ENCODE results near the gene RASSF6. TPM values are rescaled to one million over a fixed set of nuclear protein-coding genes. Genes with fewer than 3 reads are reported as not detected.

Gene RASSF6
- total and polyA plus RNA-seq, 2 of the 8 experiments (the other 6 are each of a cell fraction or from before 2014, with no cell fraction given): 0.03 to 0.28 TPM

DNA sequence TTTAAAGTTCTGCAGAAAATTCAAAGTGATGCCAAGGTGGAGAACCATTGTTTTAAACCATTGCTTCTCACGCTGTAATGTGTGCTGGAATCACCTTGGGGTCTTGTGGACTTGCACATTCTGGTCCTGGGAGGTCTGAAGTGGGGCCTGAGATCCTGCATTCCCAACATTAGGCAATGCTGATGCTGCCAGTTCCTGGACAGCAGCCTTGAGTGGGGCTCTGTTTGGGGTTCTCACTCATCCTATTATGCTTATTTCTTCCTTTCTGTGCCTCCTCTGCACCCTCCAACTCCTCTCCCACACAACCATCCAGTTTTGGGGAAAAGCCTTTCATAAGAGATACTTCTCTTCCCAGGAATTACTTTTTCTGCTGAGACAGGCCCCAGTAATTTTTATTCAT lies 44.2 kb upstream of the RASSF6 start:
- Histone ChIP-seq H4K5ac (ENCODE audit: insufficient read length, low read depth, low read length) (no peak overlapping the region), H2BK120ac (replicated peaks; ENCODE audit: low read depth, low read length) (no peak overlapping the region), H3K27ac (ENCODE audit: low read depth, low read length) (no peak overlapping the region), H3K27me3 (replicated peaks in 1 of 4; ENCODE audit: control insufficient read depth in 3 of 4, extremely low read depth in 1 of 4, insufficient read depth in 3 of 4, low read length in 3 of 4) (no peaks in the 10 kb centered on the region), H2BK12ac (ENCODE audit: low read depth, low read length) (no peak overlapping the region), H3K9me3 (ENCODE audit: insufficient read depth in 2 of 2, low read depth in 1 of 2, low read length in 1 of 2) (no peaks in the 10 kb centered on the region), H2BK20ac (ENCODE audit: low read length) (no peak overlapping the region), H3K4me2 (ENCODE audit: insufficient read depth in 1 of 2, low read depth in 2 of 2, low read length in 2 of 2) (no peak overlapping the region), H4K91ac (replicated peaks; ENCODE audit: insufficient read length, low read length) (no peak overlapping the region), H3K36me3 (ENCODE audit: control insufficient read depth in 2 of 4, insufficient read depth in 4 of 4, low read length in 3 of 4) (no peaks in the 10 kb centered on the region), H3K79me1 (ENCODE audit: low read depth, low read length) (no peaks in the 10 kb centered on the region), H3K23ac (ENCODE audit: insufficient read length) (no peak overlapping the region), H4K20me1 (replicated peaks in 1 of 2; ENCODE audit: control insufficient read depth in 1 of 2, insufficient read depth in 2 of 2, low read length in 2 of 2) (no peaks in the 10 kb centered on the region), H3K18ac (ENCODE audit: extremely low read depth, low read length) (no peak overlapping the region), H3K9ac (replicated peaks in 1 of 4; ENCODE audit: extremely low read depth in 1 of 4, low read depth in 3 of 4, low read length in 3 of 4) (no peak overlapping the region), H2AFZ (ENCODE audit: low read length) (no peak overlapping the region), H2AK5ac (ENCODE audit: low read depth, low read length) (no peak overlapping the region), H3K56ac (replicated peaks; ENCODE audit: insufficient read length, low read depth, low read length) (no peak overlapping the region), H3K14ac (ENCODE audit: insufficient read length) (no peak overlapping the region), H4K8ac (ENCODE audit: extremely low read depth, insufficient read depth, low read length) (no peak overlapping the region), H2BK15ac (ENCODE audit: low read length) (no peak overlapping the region), H3K4me3 (ENCODE audit: extremely low read depth in 1 of 4, insufficient read depth in 2 of 4, low read depth in 3 of 4, low read length in 4 of 4) (no peak overlapping the region), H3K4ac (replicated peaks; ENCODE audit: insufficient read length, low read depth, low read length) (no peak overlapping the region), H2BK5ac (ENCODE audit: low read depth, low read length) (no peak overlapping the region), H3K79me2 (ENCODE audit: control insufficient read depth in 1 of 2, insufficient read depth in 2 of 2, low read length in 2 of 2) (no peaks in the 10 kb centered on the region), H3K23me2 (ENCODE audit: low read depth, low read length) (no peaks in the 10 kb centered on the region), H3K4me1 (replicated peaks in 1 of 4; ENCODE audit: control insufficient read depth in 3 of 4, insufficient read depth in 4 of 4, low read length in 3 of 4) (peaks cover 0 to 5% (median 1%) of the 10 kb centered on the region in 4 experiments; a peak in 2 of 7 replicates)
- DNase-seq (ENCODE audit: low read depth in 1 of 2, low spot score in 2 of 2) (no peak), FAIRE-seq (no peak)
- no peak for TF ChIP-seq TCF12 (IDR thresholded peaks at IDR 0.05; ENCODE audit: low read depth, low read length)
- ChIA-PET POLR2A (ENCODE audit: partially characterized antibody) (no interaction called here), CTCF (ENCODE audit: partially characterized antibody) (interaction anchor here (1.7 to 4.8 kb wide), 5 partner anchors 10 to 470 kb away, joined by 3 to 24 read pairs (median 6); no protein-coding TSS in a partner anchor)
- 89% methylated on average over 1 of the region's 1 CpG; no CpG with 5 or more reads in 1 of the 2 experiments for WGBS, 2 experiments (ENCODE audit: extremely low coverage in 1 of 2, insufficient coverage in 1 of 2, insufficient read length in 1 of 2, insufficient replicate concordance in 2 of 2, low coverage in 1 of 2, low lambda C conversion rate in 2 of 2, missing lambda C conversion rate in 1 of 2)

Data from H1 (cell line).